ENCODE measurements around the gene ABCD1. TPM values are rescaled to one million over a fixed set of nuclear protein-coding genes. Genes with fewer than 3 reads are reported as not detected.

Gene ABCD1
- total and polyA plus RNA-seq, 9 donors, result 1.4 to 11.1 (median 8.3) TPM

DNA sequence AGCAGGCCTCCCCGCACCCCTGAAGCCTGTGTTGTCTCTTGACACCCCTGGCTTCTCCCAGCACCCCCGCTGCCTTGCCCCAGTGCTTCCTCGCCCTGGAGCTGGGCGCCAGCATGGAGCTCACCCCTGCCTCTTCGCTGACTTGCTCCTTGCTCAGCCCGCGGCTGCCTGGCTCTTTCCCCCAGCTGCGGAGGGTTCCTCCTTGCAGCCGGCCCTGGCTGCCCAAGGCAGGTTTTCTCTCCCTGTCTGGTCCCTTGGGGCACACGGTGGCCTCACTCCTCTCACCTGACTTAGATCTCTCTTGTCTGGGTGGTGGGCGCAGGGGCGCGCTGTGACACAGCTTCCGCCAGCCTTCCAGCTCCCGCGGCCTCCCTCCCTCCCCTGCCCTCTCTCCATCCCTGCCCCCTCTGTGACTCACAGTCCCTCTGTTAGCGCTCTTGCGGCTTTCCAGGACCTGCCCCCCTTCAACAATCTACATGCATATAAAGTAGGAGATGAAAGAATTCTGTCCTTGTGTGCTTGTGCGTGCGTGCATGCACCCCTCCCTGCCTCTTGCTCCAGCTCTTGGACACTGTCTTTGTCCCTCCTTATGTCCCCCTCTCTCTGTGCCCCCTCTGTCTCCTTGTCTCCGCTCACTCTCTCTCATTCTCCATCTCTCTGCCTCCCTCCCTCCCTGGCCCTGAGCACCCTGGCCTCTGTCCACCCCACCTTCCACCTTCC, 41.6 kb downstream of the ABCD1 start:
- no peak for TF ChIP-seq EP300 (IDR thresholded peaks at IDR 0.05)
- TF ChIP-seq, protein P1, sequence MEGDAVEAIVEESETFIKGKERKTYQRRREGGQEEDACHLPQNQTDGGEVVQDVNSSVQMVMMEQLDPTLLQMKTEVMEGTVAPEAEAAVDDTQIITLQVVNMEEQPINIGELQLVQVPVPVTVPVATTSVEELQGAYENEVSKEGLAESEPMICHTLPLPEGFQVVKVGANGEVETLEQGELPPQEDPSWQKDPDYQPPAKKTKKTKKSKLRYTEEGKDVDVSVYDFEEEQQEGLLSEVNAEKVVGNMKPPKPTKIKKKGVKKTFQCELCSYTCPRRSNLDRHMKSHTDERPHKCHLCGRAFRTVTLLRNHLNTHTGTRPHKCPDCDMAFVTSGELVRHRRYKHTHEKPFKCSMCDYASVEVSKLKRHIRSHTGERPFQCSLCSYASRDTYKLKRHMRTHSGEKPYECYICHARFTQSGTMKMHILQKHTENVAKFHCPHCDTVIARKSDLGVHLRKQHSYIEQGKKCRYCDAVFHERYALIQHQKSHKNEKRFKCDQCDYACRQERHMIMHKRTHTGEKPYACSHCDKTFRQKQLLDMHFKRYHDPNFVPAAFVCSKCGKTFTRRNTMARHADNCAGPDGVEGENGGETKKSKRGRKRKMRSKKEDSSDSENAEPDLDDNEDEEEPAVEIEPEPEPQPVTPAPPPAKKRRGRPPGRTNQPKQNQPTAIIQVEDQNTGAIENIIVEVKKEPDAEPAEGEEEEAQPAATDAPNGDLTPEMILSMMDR (IDR thresholded peaks at IDR 0.05), result no peak
- TF ChIP-seq POLR2A (IDR thresholded peaks at IDR 0.05), result no peak
- Histone ChIP-seq H3K27me3 (no peaks in the 10 kb centered on the region), H3K36me3 (no peaks in the 10 kb centered on the region), H3K27ac (no peak overlapping the region), H3K4me1 (ENCODE audit: insufficient read depth) (no peaks in the 10 kb centered on the region), H3K9me3 (no peaks in the 10 kb centered on the region), H3K4me3 (no peak overlapping the region)
- WGBS, 3 donors, result 58 to 64% (median 60%) methylated on average over 21 of the region's 21 CpGs
- intact Hi-C loops (cut with DNase I), result loop anchor here in 3 of 4 donors (5.0 kb wide), 3 partner anchors 186 to 291 kb away; no protein-coding TSS in a partner anchor
- peak in 4 of 5 donors; percentile 28 to 53 (median 40) for DNase-seq

DNA sequence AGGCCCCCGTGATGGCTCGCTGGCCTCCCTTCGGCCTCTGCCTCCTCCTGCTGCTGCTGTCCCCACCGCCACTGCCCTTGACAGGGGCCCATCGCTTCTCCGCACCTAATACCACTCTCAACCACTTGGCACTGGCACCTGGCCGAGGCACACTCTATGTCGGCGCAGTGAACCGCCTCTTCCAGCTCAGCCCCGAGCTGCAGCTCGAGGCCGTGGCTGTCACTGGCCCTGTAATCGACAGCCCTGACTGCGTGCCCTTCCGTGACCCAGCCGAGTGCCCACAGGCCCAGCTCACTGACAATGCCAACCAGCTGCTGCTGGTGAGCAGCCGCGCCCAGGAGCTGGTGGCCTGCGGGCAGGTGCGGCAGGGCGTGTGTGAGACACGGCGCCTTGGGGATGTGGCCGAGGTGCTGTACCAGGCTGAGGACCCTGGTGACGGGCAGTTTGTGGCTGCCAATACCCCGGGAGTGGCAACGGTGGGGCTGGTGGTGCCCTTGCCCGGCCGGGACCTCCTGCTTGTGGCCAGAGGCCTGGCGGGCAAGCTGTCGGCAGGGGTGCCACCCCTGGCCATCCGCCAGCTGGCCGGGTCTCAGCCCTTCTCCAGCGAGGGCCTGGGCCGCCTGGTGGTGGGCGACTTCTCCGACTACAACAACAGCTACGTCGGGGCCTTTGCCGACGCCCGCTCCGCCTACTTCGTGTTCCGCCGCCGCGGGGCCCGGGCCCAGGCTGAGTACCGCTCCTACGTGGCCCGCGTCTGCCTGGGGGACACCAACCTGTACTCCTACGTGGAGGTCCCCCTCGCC, 42.4 kb downstream of the ABCD1 start:
- WGBS, 3 donors, result 82 to 92% (median 91%) methylated on average over 55 to 56 of the region's 56 CpGs
- H3K4me1 ChIP-seq (ENCODE audit: insufficient read depth), result no peaks in the 10 kb centered on the region
- H3K9me3 ChIP-seq, result no peaks in the 10 kb centered on the region
- no peak overlapping the region for H3K4me3 ChIP-seq
- H3K36me3 ChIP-seq, result no peaks in the 10 kb centered on the region
- DNase-seq, result peak in 4 of 5 donors; percentile 8 to 38 (median 23)
- no peak for TF ChIP-seq POLR2A (IDR thresholded peaks at IDR 0.05)
- no peak for TF ChIP-seq EP300 (IDR thresholded peaks at IDR 0.05)
- TF ChIP-seq, protein P1 (IDR thresholded peaks at IDR 0.05), result no peak
- intact Hi-C loops (cut with DNase I), result loop anchor here in 3 of 4 donors (5.0 kb wide), 3 partner anchors 185 to 290 kb away; no protein-coding TSS in a partner anchor
- no peaks in the 10 kb centered on the region for H3K27me3 ChIP-seq
- no peak overlapping the region for H3K27ac ChIP-seq

DNA sequence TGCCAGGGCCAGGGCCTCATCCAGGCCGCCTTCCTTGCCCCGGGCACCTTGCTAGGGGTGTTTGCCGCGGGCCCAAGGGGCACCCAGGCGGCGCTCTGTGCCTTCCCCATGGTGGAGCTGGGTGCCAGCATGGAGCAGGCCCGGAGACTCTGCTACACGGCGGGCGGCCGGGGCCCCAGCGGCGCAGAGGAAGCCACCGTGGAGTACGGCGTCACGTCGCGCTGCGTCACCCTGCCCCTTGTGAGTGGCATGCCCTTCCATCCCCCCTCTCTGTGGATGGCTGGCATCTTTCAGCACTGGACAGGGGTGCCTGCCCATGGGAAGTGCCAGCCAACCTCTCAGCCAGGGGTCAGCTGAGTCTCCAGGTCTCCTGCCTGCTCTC, 43.0 kb downstream of the ABCD1 start:
- WGBS, 3 donors, result 92 to 94% (median 92%) methylated on average over 20 of the region's 20 CpGs
- Histone ChIP-seq H3K4me3 (no peak overlapping the region), H3K36me3 (no peaks in the 10 kb centered on the region), H3K9me3 (no peaks in the 10 kb centered on the region), H3K4me1 (ENCODE audit: insufficient read depth) (no peaks in the 10 kb centered on the region), H3K27ac (no peak overlapping the region), H3K27me3 (no peaks in the 10 kb centered on the region)
- intact Hi-C loops (cut with DNase I), result loop anchor here in 3 of 4 donors (5.0 kb wide), 3 partner anchors 185 to 290 kb away; no protein-coding TSS in a partner anchor
- no peak for TF ChIP-seq POLR2A (IDR thresholded peaks at IDR 0.05)
- no peak for TF ChIP-seq EP300 (IDR thresholded peaks at IDR 0.05)
- TF ChIP-seq, protein P1 (IDR thresholded peaks at IDR 0.05), result no peak
- DNase-seq, result peak in 1 of 5 donors; percentile 10

DNA sequence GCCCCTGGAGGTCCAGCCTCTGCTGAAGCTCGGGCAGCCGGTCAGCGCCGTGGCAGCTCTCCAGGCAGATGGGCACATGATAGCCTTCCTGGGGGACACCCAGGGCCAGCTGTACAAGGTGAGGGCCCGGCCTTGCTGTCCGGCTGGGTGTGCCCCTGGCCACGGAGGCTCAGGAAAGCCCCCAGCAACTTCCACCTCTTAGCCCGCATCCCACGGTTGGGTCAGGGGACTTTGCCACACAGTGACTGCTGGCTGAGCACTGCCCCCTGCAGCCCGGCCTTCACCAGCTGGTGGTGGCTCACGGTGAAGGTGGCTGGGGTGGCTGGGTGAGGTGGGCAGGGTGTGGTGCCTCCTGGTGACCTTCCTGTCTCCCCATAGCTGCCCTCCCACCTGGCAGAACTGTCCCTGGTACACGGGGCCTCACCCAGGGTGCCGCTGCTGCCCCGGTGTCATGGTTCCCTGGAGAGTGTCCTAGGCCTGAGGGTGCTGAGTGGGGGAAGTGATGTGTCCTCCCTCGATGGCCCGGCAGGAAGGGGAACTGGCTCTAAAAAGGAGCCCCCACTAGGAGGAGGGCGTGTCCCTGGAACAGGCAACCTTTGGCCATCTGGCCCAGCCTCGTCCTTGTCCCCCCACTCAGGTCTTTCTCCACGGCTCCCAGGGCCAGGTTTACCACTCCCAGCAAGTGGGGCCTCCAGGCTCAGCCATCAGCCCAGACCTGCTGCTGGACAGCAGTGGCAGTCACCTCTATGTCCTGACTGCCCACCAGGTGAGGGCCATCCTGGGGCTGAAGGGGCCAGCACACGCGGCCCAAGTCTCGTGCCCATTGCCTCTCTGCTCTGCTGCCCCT, 43.9 kb downstream of the ABCD1 start:
- Histone ChIP-seq H3K27ac (no peak overlapping the region), H3K27me3 (no peaks in the 10 kb centered on the region), H3K36me3 (no peaks in the 10 kb centered on the region), H3K4me1 (ENCODE audit: insufficient read depth) (no peaks in the 10 kb centered on the region), H3K9me3 (no peaks in the 10 kb centered on the region), H3K4me3 (no peak overlapping the region)
- TF ChIP-seq, protein P1 (IDR thresholded peaks at IDR 0.05), result no peak
- TF ChIP-seq EP300 (IDR thresholded peaks at IDR 0.05) (no peak), POLR2A (IDR thresholded peaks at IDR 0.05) (no peak)
- intact Hi-C loops (cut with DNase I), result loop anchor here in 3 of 4 donors (5.0 kb wide), 3 partner anchors 184 to 289 kb away; no protein-coding TSS in a partner anchor
- 86 to 89% (median 88%) methylated on average over 21 to 22 of the region's 22 CpGs for WGBS, 3 donors
- peak in 3 of 5 donors; percentile 15 to 34 (median 16) for DNase-seq

Data from ovary (tissue), 9 donors.